ENCODE measurements around the gene NCL. TPM values are rescaled to one million over a fixed set of nuclear protein-coding genes. Genes with fewer than 3 reads are reported as not detected.

NCL gene
- total and polyA plus RNA-seq, 2 of the 13 experiments (the other 11 are each of a cell fraction or from before 2014, with no cell fraction given): 105 to 779 TPM

GRCh38 chr2:231464576-231465540 lies 574 bp upstream of the NCL start (continued):
- TF ChIP-seq MTA1 (CRISPR knock-in tag; IDR thresholded peaks at IDR 0.05; ENCODE audit: borderline replicate concordance): 0 out of 2 replicates have a peak, but pooled peaks have one; percentile 12
- TF ChIP-seq, protein P1, sequence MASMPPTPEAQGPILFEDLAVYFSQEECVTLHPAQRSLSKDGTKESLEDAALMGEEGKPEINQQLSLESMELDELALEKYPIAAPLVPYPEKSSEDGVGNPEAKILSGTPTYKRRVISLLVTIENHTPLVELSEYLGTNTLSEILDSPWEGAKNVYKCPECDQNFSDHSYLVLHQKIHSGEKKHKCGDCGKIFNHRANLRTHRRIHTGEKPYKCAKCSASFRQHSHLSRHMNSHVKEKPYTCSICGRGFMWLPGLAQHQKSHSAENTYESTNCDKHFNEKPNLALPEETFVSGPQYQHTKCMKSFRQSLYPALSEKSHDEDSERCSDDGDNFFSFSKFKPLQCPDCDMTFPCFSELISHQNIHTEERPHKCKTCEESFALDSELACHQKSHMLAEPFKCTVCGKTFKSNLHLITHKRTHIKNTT (CRISPR knock-in tag; IDR thresholded peaks at IDR 0.05): no peak
- TF ChIP-seq ZSCAN12 (CRISPR knock-in tag; IDR thresholded peaks at IDR 0.05): no peak
- TF ChIP-seq ZNF598 (CRISPR knock-in tag; IDR thresholded peaks at IDR 0.05; ENCODE audit: borderline replicate concordance): no peak
- TF ChIP-seq ZNF879 (CRISPR knock-in tag; IDR thresholded peaks at IDR 0.05): no peak
- no peak for TF ChIP-seq PCBP1 (IDR thresholded peaks at IDR 0.05; ENCODE audit: borderline replicate concordance, low read depth, low read length)
- TF ChIP-seq ZEB1 (IDR thresholded peaks at IDR 0.05; ENCODE audit: insufficient replicate concordance, low read depth): no peak
- peak; percentile 61 for TF ChIP-seq ZNF414 (CRISPR knock-in tag; IDR thresholded peaks at IDR 0.05)
- TF ChIP-seq TAF1 (CRISPR knock-in tag; IDR thresholded peaks at IDR 0.05): peak; percentile 63; the same call in 1 of the 2 replicates
- no peak for TF ChIP-seq ZMYM2 (CRISPR knock-in tag; IDR thresholded peaks at IDR 0.05)
- TF ChIP-seq RBM22 (optimal IDR thresholded peaks at IDR 0.05; ENCODE audit: low read length): no peak
- no peak for TF ChIP-seq CENPT (CRISPR knock-in tag; IDR thresholded peaks at IDR 0.05; ENCODE audit: low read depth)
- no peak for TF ChIP-seq ZNF20 (CRISPR knock-in tag; IDR thresholded peaks at IDR 0.05)
- peak; percentile 56; the same call in 1 of the 2 replicates for TF ChIP-seq ZBTB4 (CRISPR knock-in tag; IDR thresholded peaks at IDR 0.05; ENCODE audit: borderline replicate concordance)
- TF ChIP-seq, protein P2, sequence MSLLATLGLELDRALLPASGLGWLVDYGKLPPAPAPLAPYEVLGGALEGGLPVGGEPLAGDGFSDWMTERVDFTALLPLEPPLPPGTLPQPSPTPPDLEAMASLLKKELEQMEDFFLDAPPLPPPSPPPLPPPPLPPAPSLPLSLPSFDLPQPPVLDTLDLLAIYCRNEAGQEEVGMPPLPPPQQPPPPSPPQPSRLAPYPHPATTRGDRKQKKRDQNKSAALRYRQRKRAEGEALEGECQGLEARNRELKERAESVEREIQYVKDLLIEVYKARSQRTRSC (CRISPR knock-in tag; IDR thresholded peaks at IDR 0.05; ENCODE audit: low read depth): no peak
- TF ChIP-seq ZNF878 (CRISPR knock-in tag; IDR thresholded peaks at IDR 0.05): no peak
- peak; percentile 44 for TF ChIP-seq ZNF451 (CRISPR knock-in tag; IDR thresholded peaks at IDR 0.05)
- TF ChIP-seq PHF5A (CRISPR knock-in tag; IDR thresholded peaks at IDR 0.05; ENCODE audit: low read depth, unreplicated experiment): peak; percentile 24
- 0 out of 2 replicates have a peak, but pooled peaks have one; percentile 11 for TF ChIP-seq FOXO1 (CRISPR knock-in tag; IDR thresholded peaks at IDR 0.05)
- TF ChIP-seq ZNF713 (CRISPR knock-in tag; IDR thresholded peaks at IDR 0.05): no peak
- TF ChIP-seq THAP8 (CRISPR knock-in tag; IDR thresholded peaks at IDR 0.05; ENCODE audit: borderline replicate concordance): peak; percentile 85
- no peak for TF ChIP-seq ZNF432 (CRISPR knock-in tag; IDR thresholded peaks at IDR 0.05; ENCODE audit: borderline replicate concordance)
- TF ChIP-seq ZNF572 (CRISPR knock-in tag; IDR thresholded peaks at IDR 0.05): no peak

All from HepG2 (cell line).